Suppressor macrophage treated with lipopolysaccharide for 1 hour (primary cell): ENCODE results near the gene CCDC171.
"Not testable (repeated sequence)": the region's sequence is repeated elsewhere in the genome, so short reads cannot be mapped to it uniquely, and the experiment has no call there.

ENCODE experiments used
- DNase-seq, 3 donors: peaks; one replicate each; pipeline ENCODE4 v3.0.0-alpha.2; 2020 to 2022

Gene CCDC171

DNA sequence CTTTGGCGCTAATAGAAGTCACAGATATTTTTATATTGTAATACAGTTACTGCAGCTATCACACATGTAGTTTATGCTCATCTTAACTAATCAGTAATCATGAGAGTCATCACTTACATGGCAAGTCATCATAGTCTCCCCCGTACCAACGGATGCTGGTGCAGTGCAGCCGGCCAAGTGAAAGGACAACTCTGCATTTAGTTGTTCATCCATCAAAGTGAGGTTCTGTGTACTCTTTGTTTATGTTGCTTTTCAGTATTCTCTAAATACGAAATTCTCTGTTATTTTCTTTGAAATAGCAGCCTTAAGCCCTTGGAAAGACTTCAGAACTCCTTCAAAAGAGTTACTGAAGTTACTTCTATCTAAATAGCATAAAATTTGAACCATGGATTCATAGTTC, 216.7 kb downstream of the CCDC171 start:
- no peak for DNase-seq

DNA sequence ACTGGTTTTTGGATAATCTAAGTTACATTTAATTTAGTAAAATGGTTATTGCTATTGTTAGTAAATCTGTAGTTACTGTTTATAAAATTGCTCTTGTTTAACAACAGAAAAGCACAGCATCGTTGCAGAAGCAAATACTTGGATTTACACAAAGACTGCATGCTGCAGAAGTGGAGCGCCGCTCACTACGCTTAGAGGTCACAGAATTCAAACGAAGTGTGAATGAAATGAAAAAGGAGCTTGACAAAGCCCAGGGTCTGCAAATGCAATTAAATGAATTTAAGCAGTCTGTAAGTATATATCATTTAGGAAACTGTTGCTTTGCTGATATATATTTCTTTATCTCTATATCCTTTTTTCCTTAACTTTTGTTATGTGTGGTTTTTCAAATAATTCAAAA, 226.0 kb downstream of the CCDC171 start:
- DNase-seq, result no peak

DNA sequence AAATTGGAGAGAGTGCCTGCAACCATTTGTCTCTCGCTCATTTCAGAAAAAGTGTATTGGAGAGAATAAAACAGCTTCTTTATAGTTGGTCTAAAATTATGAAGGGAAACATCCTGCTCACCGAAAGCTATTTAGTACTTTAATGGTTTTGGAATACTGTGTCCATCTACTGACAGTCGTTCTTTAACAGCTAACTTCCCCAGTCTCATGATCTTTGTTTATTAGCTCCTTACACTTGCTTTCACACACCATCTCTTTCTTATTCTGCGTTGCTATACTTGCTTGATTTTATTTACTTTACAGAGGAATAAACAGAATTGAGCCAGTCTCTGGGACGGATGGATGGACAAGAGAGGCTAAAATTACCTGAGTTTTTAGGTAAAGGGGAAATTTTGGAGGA, 229.3 kb downstream of the CCDC171 start:
- DNase-seq, result no peak

GRCh38 chr9:15785584-15785983, 232.7 kb downstream of the CCDC171 start:
- DNase-seq, result no peak

- no peak for DNase-seq
Measured at GRCh38 chr9:15786616-15787015, 233.8 kb downstream of the CCDC171 start.

DNA sequence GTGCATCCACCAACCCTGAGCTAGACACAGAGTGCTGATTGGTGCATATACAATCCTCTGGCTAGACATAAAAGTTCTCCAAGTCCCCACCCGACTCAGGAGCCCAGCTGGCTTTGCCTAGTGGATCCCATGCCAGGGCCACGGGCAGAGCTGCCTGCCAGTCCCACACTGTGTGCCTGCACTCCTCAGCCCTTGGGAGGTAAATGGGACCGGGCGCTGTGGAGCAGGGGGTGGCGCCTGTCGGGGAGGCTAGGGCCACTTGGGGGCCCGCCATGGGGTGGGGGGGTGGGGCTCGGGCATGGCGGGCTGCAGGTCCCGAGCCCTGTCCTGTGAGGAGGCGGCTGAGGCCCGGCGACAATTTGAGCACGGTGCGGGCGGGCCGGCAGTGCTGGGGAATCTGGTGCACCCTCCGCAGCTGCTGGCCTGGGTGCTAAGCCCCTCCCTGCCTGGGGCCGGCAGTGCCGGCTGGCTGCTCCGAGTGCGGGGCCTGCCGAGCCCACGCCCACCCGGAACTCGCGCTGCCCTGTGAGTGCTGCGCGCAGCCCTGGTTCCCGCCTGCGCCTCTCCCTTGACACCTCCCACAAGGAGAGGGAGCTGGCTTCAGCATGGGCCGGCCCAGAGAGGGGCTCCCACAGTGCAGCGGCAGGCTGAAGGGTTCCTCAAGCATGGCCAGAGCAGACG, 257.5 kb downstream of the CCDC171 start:
- DNase-seq, result not testable (repeated sequence)

- no peak for DNase-seq
Measured at GRCh38 chr9:15813076-15813475, 260.2 kb downstream of the CCDC171 start.

GRCh38 chr9:15824310-15824709, 271.5 kb downstream of the CCDC171 start:
- DNase-seq, result no peak

GRCh38 chr9:15831384-15831783, 278.5 kb downstream of the CCDC171 start:
- no peak for DNase-seq

DNA sequence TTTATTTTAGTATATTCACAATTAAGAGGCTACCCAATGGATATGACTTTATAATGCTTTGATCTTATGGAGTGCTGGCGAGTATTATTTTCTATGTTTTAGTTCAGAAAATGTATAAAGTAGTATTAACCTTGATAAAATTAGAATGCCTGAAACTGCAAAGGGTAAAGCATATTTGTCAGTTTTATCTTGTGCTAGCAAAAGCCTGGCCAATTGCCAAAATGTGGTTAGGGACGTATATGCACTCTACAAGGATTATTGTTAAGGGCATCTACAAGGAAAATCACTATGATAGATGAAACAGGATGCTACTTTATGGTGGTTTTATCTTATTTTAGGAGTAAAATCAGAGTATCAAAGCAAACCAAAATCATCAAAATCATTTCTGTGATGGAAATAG, 281.7 kb downstream of the CCDC171 start:
- DNase-seq, result no peak

DNA sequence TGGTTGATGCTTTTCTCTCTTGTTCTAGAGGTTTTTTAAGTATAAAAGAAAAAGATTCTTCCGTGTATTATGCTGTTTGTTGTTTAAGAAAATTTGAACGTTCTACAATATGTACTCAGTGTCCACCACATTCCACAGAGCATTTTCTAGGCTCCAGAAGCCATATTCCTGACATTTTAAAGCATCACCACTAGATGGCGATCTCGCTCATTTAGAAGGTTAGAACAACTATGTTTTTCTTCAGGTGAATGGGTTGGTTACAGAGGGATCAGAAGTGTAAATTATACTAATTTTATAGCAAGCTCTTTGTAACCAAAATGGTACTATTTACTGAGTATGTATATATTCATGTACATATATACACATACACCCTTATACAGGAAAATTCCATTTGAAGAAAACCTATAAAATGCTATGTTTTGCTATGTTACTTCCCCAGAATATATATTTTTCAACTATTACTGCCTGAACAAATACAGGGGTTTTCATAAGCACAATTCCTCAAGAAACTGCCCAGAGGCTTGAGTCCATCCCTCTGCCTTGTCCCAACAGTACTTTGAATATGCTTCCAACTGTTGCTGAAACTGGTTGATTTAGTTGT, 284.3 kb downstream of the CCDC171 start:
- peak; percentile 44 to 71 (median 64) for DNase-seq

DNA sequence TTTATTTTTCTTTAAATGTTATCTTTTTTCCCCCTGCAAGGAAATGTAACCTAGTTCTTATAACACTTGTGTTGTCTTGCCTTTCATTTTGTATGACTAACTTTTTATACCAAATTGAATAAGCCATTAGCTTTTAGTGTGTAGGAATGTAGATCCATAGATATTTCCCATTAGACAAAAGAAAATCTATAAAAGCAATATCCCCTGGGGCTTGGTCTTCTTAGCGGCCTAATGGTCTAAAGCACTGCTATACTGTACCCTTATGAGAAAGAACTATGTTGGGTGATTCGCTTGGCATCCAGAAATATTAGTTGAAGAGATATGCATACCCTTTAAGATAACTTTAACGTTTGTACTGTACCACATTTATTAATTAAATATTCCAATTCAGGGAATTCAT, 289.2 kb downstream of the CCDC171 start:
- no peak for DNase-seq

GRCh38 chr9:15843316-15843715, 290.5 kb downstream of the CCDC171 start:
- DNase-seq, result no peak

DNA sequence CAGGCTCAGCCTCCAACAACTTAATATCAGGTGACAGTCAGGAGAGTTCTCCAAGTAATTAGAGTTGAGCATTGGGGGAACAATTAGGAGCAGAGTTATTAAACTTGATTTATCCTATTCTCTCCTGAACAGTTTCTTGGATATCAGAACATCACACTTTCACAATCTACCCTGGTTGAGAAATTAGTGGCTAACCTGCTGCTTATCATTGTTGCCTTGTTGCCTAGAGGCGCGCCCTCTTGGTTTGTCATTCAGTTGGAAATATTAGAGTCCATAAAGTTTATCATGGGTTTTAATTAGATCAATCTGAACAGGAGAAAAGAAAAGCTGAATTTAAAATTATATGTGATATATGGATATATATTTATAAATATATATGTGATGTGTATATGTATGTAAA, 291.1 kb downstream of the CCDC171 start:
- DNase-seq, result no peak

DNA sequence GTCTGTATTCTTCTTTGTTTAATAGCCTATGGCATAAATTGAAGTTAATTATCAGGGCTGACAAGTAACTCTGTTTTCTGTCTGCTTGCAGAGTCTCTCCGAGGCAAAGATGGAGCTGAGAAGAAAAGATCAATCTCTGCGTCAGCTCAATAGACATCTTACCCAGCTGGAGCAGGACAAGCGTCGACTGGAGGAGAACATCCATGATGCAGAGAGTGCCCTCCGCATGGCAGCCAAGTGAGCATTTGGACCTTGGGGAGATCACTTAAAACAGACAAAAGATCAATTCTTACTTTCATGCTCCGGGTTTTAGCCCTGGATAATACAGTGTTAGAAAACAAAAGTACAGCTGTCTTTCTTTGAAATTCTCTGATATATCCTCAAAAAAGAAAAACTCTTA, 293.8 kb downstream of the CCDC171 start:
- no peak for DNase-seq

GRCh38 chr9:15849871-15850270, 297.0 kb downstream of the CCDC171 start:
- DNase-seq, result no peak

DNA sequence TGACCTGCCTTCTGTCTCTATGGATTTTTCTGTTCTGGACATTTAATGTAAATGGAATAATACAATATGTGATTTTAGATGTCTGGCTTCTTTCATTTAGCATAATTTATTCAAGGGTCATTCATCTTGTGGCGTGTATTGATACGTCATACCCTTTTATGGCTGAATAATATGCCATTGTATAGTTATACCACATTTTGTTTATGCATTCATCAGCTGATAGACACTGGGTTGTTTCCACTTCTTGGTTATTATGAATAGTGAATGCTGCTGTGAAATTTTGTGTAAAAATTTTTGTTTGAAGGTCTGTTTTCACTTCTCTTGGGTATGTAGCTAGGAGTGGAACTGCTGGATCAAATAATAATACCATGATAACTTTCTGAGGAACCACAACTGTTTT, 298.9 kb downstream of the CCDC171 start:
- DNase-seq, result no peak

- no peak for DNase-seq
Measured at GRCh38 chr9:15856591-15856990, 303.7 kb downstream of the CCDC171 start.

- no peak for DNase-seq
Measured at GRCh38 chr9:15867334-15867733, 314.5 kb downstream of the CCDC171 start.

GRCh38 chr9:15867988-15868387, 315.1 kb downstream of the CCDC171 start:
- no peak for DNase-seq

DNA sequence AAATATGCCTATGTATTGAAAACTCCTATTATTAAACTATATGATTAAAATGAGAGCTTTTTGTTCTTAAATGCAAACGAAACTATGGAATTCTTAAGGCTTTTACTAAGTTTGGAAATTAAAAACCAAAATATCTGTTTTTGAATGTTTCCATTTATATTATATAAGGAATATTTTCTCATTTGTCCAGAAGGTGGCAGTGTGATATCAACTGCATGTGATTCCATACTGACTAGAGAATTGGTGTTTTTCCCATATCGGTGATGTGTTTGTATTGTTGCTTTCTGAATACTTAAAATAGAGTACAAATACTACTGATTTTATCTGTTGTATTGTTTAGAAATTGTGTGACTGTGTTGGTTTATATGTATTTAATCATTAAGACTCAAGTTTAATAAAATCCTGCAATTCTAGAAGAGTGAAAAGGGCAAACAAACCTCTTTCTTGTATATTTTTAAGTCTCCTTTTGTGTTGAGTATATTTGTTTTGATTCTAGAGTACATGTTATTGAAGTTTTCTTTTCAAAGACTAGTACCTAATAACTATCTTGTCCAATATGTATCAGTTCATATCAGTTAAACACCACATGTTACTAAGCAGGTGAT, 320.8 kb downstream of the CCDC171 start:
- peak; percentile 48 to 71 (median 69) for DNase-seq

- no peak for DNase-seq
Measured at GRCh38 chr9:15882328-15882727, 329.5 kb downstream of the CCDC171 start.

DNA sequence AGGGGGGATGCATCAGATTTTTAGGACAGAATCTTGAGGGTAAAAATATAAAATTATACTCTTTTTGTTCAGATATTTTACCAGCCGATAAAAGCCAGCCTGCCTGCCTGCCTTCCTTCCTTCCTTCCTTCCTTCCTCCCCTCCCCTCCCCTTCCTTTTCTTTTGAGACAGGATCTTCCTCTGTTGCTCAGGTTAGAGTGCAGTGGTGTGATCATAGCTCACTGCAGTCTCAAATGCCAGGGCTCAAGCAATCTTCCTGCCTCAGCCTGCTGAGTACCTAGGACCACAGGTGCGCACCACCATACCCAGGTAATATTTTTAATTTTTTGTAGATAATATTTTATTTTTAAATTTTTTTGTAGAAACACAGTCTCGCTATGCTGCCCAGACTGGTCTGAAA, 330.0 kb downstream of the CCDC171 start:
- no peak for DNase-seq

DNA sequence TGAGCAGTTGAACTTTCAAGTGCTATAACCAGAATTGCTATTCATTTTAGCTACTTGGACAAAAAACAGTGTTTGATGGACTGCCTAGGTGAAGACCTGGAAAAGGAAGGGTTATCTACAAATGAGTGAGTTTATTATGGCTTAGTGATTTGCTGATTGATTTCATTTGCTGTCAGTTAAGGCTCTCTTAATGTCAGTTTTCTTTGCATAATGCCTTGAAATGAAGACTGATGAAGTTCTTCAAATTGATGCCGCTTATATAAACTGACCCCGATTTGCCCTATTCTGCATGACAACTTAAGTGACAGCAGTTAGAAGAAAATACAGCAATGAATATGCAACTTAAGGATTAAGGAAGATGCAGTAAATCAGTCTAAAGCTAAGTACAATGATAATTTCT, 332.6 kb downstream of the CCDC171 start:
- DNase-seq, result no peak

DNA sequence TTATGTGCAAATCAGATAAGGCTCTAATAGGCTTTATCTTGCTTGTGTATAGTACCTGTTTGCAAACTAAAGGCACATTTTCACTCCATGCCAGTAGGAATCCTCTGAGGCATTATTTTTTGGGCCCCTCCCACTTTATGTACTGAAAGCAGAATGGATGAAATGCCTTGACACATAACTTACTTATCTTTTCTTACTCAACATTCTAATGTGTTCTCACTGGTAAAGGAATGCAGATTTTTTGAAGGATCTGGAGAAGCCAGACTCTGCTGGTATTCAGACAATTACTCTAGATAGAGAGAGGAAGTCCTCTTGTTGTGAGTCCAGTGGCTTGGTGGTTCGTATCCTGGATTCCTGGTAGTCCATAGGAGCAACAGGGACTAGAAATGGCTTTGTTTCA, 336.7 kb downstream of the CCDC171 start:
- no peak for DNase-seq
